ELR (cell line): ENCODE data around the gene LSM11.

Experiments used
- DNase-seq: peaks from one replicate; pipeline ENCODE4 v3.0.0-alpha.2; 2015; ENCODE audit warnings: low read depth

LSM11 gene

GRCh38 chr5:157734436-157734835 is 9.1 kb upstream of the LSM11 start:
- no peak for DNase-seq

- no peak for DNase-seq
These were observed 7.5 kb upstream of the LSM11 start for GRCh38 chr5:157735991-157736390.

GRCh38 chr5:157739388-157740228 is 3.9 kb upstream of the LSM11 start:
- no peak for DNase-seq

GRCh38 chr5:157740229-157740610 is 3.3 kb upstream of the LSM11 start:
- peak; percentile 52 for DNase-seq

GRCh38 chr5:157741131-157741530 is 2.4 kb upstream of the LSM11 start:
- DNase-seq: no peak

- peak; percentile 53 for DNase-seq
These were observed 819 bp downstream of the LSM11 start for GRCh38 chr5:157744051-157745011.

GRCh38 chr5:157745041-157745456 is 1.5 kb downstream of the LSM11 start:
- DNase-seq: no peak

GRCh38 chr5:157747173-157747740 is 3.7 kb downstream of the LSM11 start:
- DNase-seq: no peak

- DNase-seq: peak; percentile 22
These were observed 4.5 kb downstream of the LSM11 start for GRCh38 chr5:157747766-157748700.

- peak; percentile 91 for DNase-seq
These were observed 5.4 kb downstream of the LSM11 start for GRCh38 chr5:157748760-157749461.

GRCh38 chr5:157749462-157749799 is 5.9 kb downstream of the LSM11 start:
- DNase-seq: no peak

GRCh38 chr5:157750320-157750719 is 6.8 kb downstream of the LSM11 start:
- peak; percentile 79 for DNase-seq

GRCh38 chr5:157756122-157756521 is 12.6 kb downstream of the LSM11 start:
- no peak for DNase-seq

- no peak for DNase-seq
These were observed 15.2 kb downstream of the LSM11 start for GRCh38 chr5:157758706-157759105.

- peak; percentile 78 for DNase-seq
These were observed 18.4 kb downstream of the LSM11 start for GRCh38 chr5:157761690-157762621.

GRCh38 chr5:157764531-157764930 is 21.0 kb downstream of the LSM11 start:
- no peak for DNase-seq

GRCh38 chr5:157766442-157766841 is 22.9 kb downstream of the LSM11 start:
- no peak for DNase-seq

- no peak for DNase-seq
These were observed 23.4 kb downstream of the LSM11 start for GRCh38 chr5:157766902-157767301.

GRCh38 chr5:157767689-157768088 is 24.2 kb downstream of the LSM11 start:
- DNase-seq: no peak

GRCh38 chr5:157770665-157771064 is 27.2 kb downstream of the LSM11 start:
- DNase-seq: no peak
